Measurements from ENCODE around the gene ZNF609. TPM values are rescaled to one million over a fixed set of nuclear protein-coding genes. Genes with fewer than 3 reads are reported as not detected.

Gene ZNF609
- total RNA-seq, 1 donor, result 20.6 TPM

GRCh38 chr15:64688770-64689169 is 228.4 kb downstream of the ZNF609 start:
- H4K20me1 ChIP-seq (ENCODE audit: insufficient read depth, low read length), result peaks cover 39% of the 10 kb centered on the region

GRCh38 chr15:64690008-64690407 is 229.6 kb downstream of the ZNF609 start:
- H4K20me1 ChIP-seq (ENCODE audit: insufficient read depth, low read length), result peaks cover 43% of the 10 kb centered on the region
- H3K27ac ChIP-seq (ENCODE audit: low read depth, low read length), result no peak overlapping the region
- no peak overlapping the region for H2AFZ ChIP-seq (ENCODE audit: low read length)
- peaks cover 58% of the 10 kb centered on the region for H3K36me3 ChIP-seq (ENCODE audit: insufficient read depth, low read length)
- H3K9me3 ChIP-seq (ENCODE audit: low read depth, low read length), result no peaks in the 10 kb centered on the region
- no peaks in the 10 kb centered on the region for H3K27me3 ChIP-seq (ENCODE audit: insufficient read depth, low read length)
- no peak overlapping the region for H3K4me2 ChIP-seq (ENCODE audit: insufficient read depth, low read length)
- DNase-seq (ENCODE audit: insufficient read length, low spot score, missing footprints), result no peak
- H3K4me3 ChIP-seq (ENCODE audit: insufficient read depth, low read length), result no peak overlapping the region
- no peak for TF ChIP-seq CTCF (IDR thresholded peaks at IDR 0.05; ENCODE audit: extremely low read depth, low read depth, low read length)
- H3K79me2 ChIP-seq (ENCODE audit: insufficient read depth, low read length), result peaks cover 42% of the 10 kb centered on the region
- peaks cover 12% of the 10 kb centered on the region for H3K4me1 ChIP-seq (ENCODE audit: insufficient read depth, low read length)

More at GRCh38 chr15:64688770-64689169, 228.4 kb downstream of the ZNF609 start:
- H2AFZ ChIP-seq (ENCODE audit: low read length), result no peak overlapping the region
- peaks cover 60% of the 10 kb centered on the region for H3K36me3 ChIP-seq (ENCODE audit: insufficient read depth, low read length)
- H3K27me3 ChIP-seq (ENCODE audit: insufficient read depth, low read length), result no peaks in the 10 kb centered on the region
- H3K4me1 ChIP-seq (ENCODE audit: insufficient read depth, low read length), result peaks cover 12% of the 10 kb centered on the region
- H3K27ac ChIP-seq (ENCODE audit: low read depth, low read length), result no peak overlapping the region
- no peak for TF ChIP-seq CTCF (IDR thresholded peaks at IDR 0.05; ENCODE audit: extremely low read depth, low read depth, low read length)
- peaks cover 31% of the 10 kb centered on the region for H3K79me2 ChIP-seq (ENCODE audit: insufficient read depth, low read length)
- no peaks in the 10 kb centered on the region for H3K9me3 ChIP-seq (ENCODE audit: low read depth, low read length)
- no peak overlapping the region for H3K4me3 ChIP-seq (ENCODE audit: insufficient read depth, low read length)
- DNase-seq (ENCODE audit: insufficient read length, low spot score, missing footprints), result no peak
- no peak overlapping the region for H3K4me2 ChIP-seq (ENCODE audit: insufficient read depth, low read length)

- H2AFZ ChIP-seq (ENCODE audit: low read length), result no peak overlapping the region
- peak; percentile 15 for TF ChIP-seq CTCF (IDR thresholded peaks at IDR 0.05; ENCODE audit: extremely low read depth, low read depth, low read length)
- peak; percentile 49 for DNase-seq (ENCODE audit: insufficient read length, low spot score, missing footprints)
- peaks cover 12% of the 10 kb centered on the region for H3K4me1 ChIP-seq (ENCODE audit: insufficient read depth, low read length)
- no peak overlapping the region for H3K4me2 ChIP-seq (ENCODE audit: insufficient read depth, low read length)
- peaks cover 58% of the 10 kb centered on the region for H3K36me3 ChIP-seq (ENCODE audit: insufficient read depth, low read length)
- no peak overlapping the region for H3K4me3 ChIP-seq (ENCODE audit: insufficient read depth, low read length)
- H3K79me2 ChIP-seq (ENCODE audit: insufficient read depth, low read length), result peaks cover 49% of the 10 kb centered on the region
- no peaks in the 10 kb centered on the region for H3K27me3 ChIP-seq (ENCODE audit: insufficient read depth, low read length)
- H4K20me1 ChIP-seq (ENCODE audit: insufficient read depth, low read length), result peaks cover 50% of the 10 kb centered on the region
- H3K9me3 ChIP-seq (ENCODE audit: low read depth, low read length), result no peaks in the 10 kb centered on the region
- H3K27ac ChIP-seq (ENCODE audit: low read depth, low read length), result no peak overlapping the region
Measured at GRCh38 chr15:64690578-64691296, 230.4 kb downstream of the ZNF609 start.

- Histone ChIP-seq H2AFZ (ENCODE audit: low read length) (no peak overlapping the region), H3K36me3 (ENCODE audit: insufficient read depth, low read length) (peaks cover 49% of the 10 kb centered on the region), H3K79me2 (ENCODE audit: insufficient read depth, low read length) (peaks cover 62% of the 10 kb centered on the region), H3K9me3 (ENCODE audit: low read depth, low read length) (no peaks in the 10 kb centered on the region), H4K20me1 (ENCODE audit: insufficient read depth, low read length) (peaks cover 51% of the 10 kb centered on the region), H3K27me3 (ENCODE audit: insufficient read depth, low read length) (no peaks in the 10 kb centered on the region), H3K4me1 (ENCODE audit: insufficient read depth, low read length) (peaks cover 12% of the 10 kb centered on the region), H3K4me3 (ENCODE audit: insufficient read depth, low read length) (no peak overlapping the region), H3K27ac (ENCODE audit: low read depth, low read length) (no peak overlapping the region), H3K4me2 (ENCODE audit: insufficient read depth, low read length) (no peak overlapping the region)
- no peak for DNase-seq (ENCODE audit: insufficient read length, low spot score, missing footprints)
- no peak for TF ChIP-seq CTCF (IDR thresholded peaks at IDR 0.05; ENCODE audit: extremely low read depth, low read depth, low read length)
Measured at GRCh38 chr15:64691896-64692565, 231.7 kb downstream of the ZNF609 start.

Measured in osteoblast (primary cell).